Loucy (cell line): Measurements from ENCODE around the gene RXRA.

Source experiments
- H2AFZ ChIP-seq: fragments of 200-600 bp; sonication (generic); 2 replicates; pipeline ENCODE4 v1.6.0; 2016; ENCODE audit warnings: antibody characterized with exemption, mild to moderate bottlenecking, low read length, moderate library complexity
- H3F3A ChIP-seq: fragments of 200-600 bp; 2 replicates; pipeline ENCODE4 v1.6.0; 2016; ENCODE audit warnings: antibody characterized with exemption, low read depth, mild to moderate bottlenecking
- H3K27me3 ChIP-seq: fragments of 200-600 bp; sonication (generic); 2 replicates; pipeline ENCODE4 v1.6.1; 2014; ENCODE audit warnings: low read length, mild to moderate bottlenecking; ENCODE audit not compliant: insufficient read depth, poor library complexity, severe bottlenecking
- H3K36me3 ChIP-seq: fragments of 200-600 bp; sonication (generic); 2 replicates; pipeline ENCODE4 v1.6.1; 2016; ENCODE audit warnings: low read length; ENCODE audit not compliant: insufficient read depth
- H3K4me1 ChIP-seq: fragments of 200-600 bp; sonication (generic); 2 replicates; pipeline ENCODE4 v1.5.1; 2014; ENCODE audit warnings: low read length, mild to moderate bottlenecking; ENCODE audit not compliant: insufficient read depth, poor library complexity, severe bottlenecking
- H3K4me2 ChIP-seq: fragments of 200-600 bp; sonication (generic); 2 replicates; pipeline ENCODE4 v1.6.0; 2014; ENCODE audit warnings: antibody characterized with exemption, low read length, low read depth, mild to moderate bottlenecking; ENCODE audit not compliant: poor library complexity, severe bottlenecking
- H3K4me3 ChIP-seq: fragments of 200-600 bp; sonication (generic); 2 replicates; pipeline ENCODE4 v1.5.1; 2014; ENCODE audit warnings: low read length, mild to moderate bottlenecking, mixed read lengths; ENCODE audit not compliant: poor library complexity, severe bottlenecking
- H3K79me2 ChIP-seq: fragments of 200-600 bp; sonication (generic); 2 replicates; pipeline ENCODE4 v1.6.1; 2014; ENCODE audit warnings: low read length; ENCODE audit not compliant: insufficient read depth
- H3K9ac ChIP-seq: fragments of 200-600 bp; sonication (generic); 2 replicates; pipeline ENCODE4 v1.6.0; 2014; ENCODE audit warnings: mild to moderate bottlenecking, low read depth, low read length, moderate library complexity; ENCODE audit not compliant: poor library complexity, severe bottlenecking
- H3K9me2 ChIP-seq: fragments of 200-600 bp; sonication (generic); replicated peaks from 2 replicates; pipeline ENCODE4 v1.6.1; 2016; ENCODE audit warnings: low read depth, low read length, mixed read lengths
- H3K9me3 ChIP-seq: fragments of 200-600 bp; sonication (generic); 2 replicates; pipeline ENCODE4 v1.6.1; 2014; ENCODE audit warnings: mild to moderate bottlenecking, antibody characterized with exemption, low read length, low read depth; ENCODE audit not compliant: insufficient read depth
- H4K20me1 ChIP-seq: fragments of 200-600 bp; sonication (generic); 2 replicates; pipeline ENCODE4 v1.6.0; 2014; ENCODE audit warnings: antibody characterized with exemption, low read length, mild to moderate bottlenecking; ENCODE audit not compliant: insufficient read depth, poor library complexity, severe bottlenecking
- EZH2phosphoT487 ChIP-seq: fragments of 200-600 bp; IDR thresholded peaks from 2 replicates; pipeline ENCODE4 v1.6.1; 2018; ENCODE audit warnings: antibody characterized with exemption, mild to moderate bottlenecking, moderate library complexity, borderline replicate concordance
- TF ChIP-seq, protein P1 (sequence below): fragments of 200-600 bp; sonication (generic); conservative IDR thresholded peaks from 2 replicates; pipeline ENCODE4 v1.5.1; 2014; ENCODE audit warnings: mild to moderate bottlenecking, antibody characterized with exemption, low read length

The RXRA gene

DNA sequence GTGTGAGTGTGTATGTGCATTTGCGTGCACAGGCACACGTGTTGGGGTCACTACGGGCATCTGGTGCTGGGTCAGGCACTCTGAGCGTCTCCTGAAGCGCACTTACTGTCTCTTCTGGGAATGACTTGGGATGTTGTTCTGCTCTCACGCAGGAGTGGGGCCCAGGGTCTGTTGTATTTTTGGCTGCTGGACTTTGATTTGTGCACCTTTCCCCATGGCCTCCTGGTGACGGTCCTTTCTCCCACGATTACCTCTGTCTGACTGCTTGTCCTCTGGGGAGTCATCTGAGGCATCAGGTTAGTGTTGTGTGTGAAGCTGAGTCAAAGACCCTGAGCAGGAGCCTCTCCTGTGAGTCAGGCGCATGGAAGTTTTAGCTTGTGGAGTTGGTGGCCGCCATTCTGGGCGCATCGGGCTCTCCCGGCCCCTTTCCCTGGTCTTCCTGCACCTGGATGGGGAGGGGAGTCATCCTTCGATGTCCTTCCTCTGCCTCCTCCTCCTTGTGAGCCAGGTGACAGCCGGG, 62.1 kb downstream of the RXRA start:
- Histone ChIP-seq H3K4me3 (peak overlapping the region; percentile 81), H3K79me2 (peaks cover 100% of the 10 kb centered on the region), H3K9ac (peak overlapping the region; percentile 58), H3K36me3 (no peaks in the 10 kb centered on the region), H2AFZ (no peak overlapping the region), H3F3A (no peaks in the 10 kb centered on the region), H4K20me1 (peaks cover 42% of the 10 kb centered on the region), H3K4me1 (peaks cover 91% of the 10 kb centered on the region), H3K4me2 (peak overlapping the region; percentile 96), H3K9me2 (no peaks in the 10 kb centered on the region), H3K27me3 (no peaks in the 10 kb centered on the region), H3K9me3 (no peaks in the 10 kb centered on the region)
- no peak for TF ChIP-seq EZH2phosphoT487
- TF ChIP-seq, protein P1, sequence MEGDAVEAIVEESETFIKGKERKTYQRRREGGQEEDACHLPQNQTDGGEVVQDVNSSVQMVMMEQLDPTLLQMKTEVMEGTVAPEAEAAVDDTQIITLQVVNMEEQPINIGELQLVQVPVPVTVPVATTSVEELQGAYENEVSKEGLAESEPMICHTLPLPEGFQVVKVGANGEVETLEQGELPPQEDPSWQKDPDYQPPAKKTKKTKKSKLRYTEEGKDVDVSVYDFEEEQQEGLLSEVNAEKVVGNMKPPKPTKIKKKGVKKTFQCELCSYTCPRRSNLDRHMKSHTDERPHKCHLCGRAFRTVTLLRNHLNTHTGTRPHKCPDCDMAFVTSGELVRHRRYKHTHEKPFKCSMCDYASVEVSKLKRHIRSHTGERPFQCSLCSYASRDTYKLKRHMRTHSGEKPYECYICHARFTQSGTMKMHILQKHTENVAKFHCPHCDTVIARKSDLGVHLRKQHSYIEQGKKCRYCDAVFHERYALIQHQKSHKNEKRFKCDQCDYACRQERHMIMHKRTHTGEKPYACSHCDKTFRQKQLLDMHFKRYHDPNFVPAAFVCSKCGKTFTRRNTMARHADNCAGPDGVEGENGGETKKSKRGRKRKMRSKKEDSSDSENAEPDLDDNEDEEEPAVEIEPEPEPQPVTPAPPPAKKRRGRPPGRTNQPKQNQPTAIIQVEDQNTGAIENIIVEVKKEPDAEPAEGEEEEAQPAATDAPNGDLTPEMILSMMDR, result no peak

DNA sequence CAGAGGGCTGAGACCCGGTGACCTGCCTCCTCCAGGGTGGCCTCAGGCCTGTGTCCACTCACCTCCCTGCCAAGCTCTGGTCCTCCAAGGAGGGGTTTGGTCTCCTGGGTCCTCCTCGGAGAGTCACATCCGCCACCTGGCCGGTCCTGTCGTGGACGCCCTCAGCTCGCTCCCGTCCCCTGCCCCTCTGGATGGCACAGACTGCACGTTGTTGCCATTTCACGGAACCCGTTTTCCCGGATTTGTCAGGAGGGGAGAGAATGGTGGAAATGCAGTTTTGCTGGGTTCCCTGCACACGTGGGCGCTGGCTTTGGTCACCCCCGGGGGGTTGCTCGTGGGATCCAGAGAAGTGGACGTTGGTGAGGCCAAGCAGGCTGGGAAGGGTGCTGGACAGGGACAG, 62.7 kb downstream of the RXRA start:
- H3K27me3 ChIP-seq, result no peaks in the 10 kb centered on the region
- TF ChIP-seq, protein P1, result no peak
- TF ChIP-seq EZH2phosphoT487, result no peak
- H3K4me3 ChIP-seq, result peak overlapping the region; percentile 81
- H3K4me2 ChIP-seq, result peak overlapping the region; percentile 96
- no peak overlapping the region for H2AFZ ChIP-seq
- H3K9me2 ChIP-seq, result no peaks in the 10 kb centered on the region
- H3K36me3 ChIP-seq, result no peaks in the 10 kb centered on the region
- H3F3A ChIP-seq, result no peaks in the 10 kb centered on the region
- no peaks in the 10 kb centered on the region for H3K9me3 ChIP-seq
- peaks cover 91% of the 10 kb centered on the region for H3K4me1 ChIP-seq
- peaks cover 100% of the 10 kb centered on the region for H3K79me2 ChIP-seq
- peak overlapping the region; percentile 58 for H3K9ac ChIP-seq
- H4K20me1 ChIP-seq, result peaks cover 42% of the 10 kb centered on the region

DNA sequence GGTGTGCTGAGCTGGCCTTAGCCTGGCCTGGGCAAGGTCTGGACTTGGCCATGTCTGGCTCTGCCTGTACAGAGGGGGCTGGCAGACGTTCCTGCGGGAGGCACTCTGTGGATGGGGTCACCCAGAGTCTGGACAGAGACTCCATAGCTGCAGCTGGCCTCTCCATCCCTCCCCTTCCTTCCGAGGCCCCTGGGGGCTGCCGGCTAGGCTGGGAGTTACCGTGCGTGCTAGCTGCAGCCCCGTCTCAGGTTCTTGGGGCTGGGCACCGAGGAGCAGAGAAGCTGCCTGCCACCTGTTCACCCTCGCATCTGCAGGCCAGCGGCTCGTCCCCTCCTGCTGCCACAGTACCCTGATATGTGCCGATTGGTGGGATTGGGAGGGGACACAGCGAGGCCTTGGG, 63.4 kb downstream of the RXRA start:
- Histone ChIP-seq H3K9ac (peak overlapping the region; percentile 58), H3F3A (no peaks in the 10 kb centered on the region), H3K4me1 (peaks cover 91% of the 10 kb centered on the region), H2AFZ (no peak overlapping the region), H3K27me3 (no peaks in the 10 kb centered on the region), H3K9me3 (no peaks in the 10 kb centered on the region), H3K4me2 (peak overlapping the region; percentile 96), H3K36me3 (no peaks in the 10 kb centered on the region), H4K20me1 (peaks cover 40% of the 10 kb centered on the region), H3K9me2 (no peaks in the 10 kb centered on the region), H3K79me2 (peaks cover 100% of the 10 kb centered on the region), H3K4me3 (peak overlapping the region; percentile 81)
- TF ChIP-seq EZH2phosphoT487, result no peak
- TF ChIP-seq, protein P1, result no peak
